Right lobe of liver (tissue), 4 donors: Measurements from ENCODE around the gene SIK2.

Experiments
- POLR2A ChIP-seq: fragments of 450-650 bp; IDR thresholded peaks from one replicate; pipeline ENCODE4 v1.6.1; 2017; ENCODE audit warnings: antibody characterized with exemption, mild to moderate bottlenecking
- TF ChIP-seq, protein P1 (sequence below), 4 donors: fragments of 200-600 bp in 3 of 4; fragments of 450-650 bp in 1 of 4; IDR thresholded peaks; one replicate each; pipeline versions ENCODE4 v1.5.1 to v1.8.0; 2016 to 2022; ENCODE audit warnings: antibody characterized with exemption in 4 of 4, mild to moderate bottlenecking in 2 of 4
- donor health status: DM: no; HTN: no; CAD: no.
- donor health status: DM: no; HTN: no; CAD: no.
- donor health status: DM: no; HTN: yes; CAD: no.

DNA sequence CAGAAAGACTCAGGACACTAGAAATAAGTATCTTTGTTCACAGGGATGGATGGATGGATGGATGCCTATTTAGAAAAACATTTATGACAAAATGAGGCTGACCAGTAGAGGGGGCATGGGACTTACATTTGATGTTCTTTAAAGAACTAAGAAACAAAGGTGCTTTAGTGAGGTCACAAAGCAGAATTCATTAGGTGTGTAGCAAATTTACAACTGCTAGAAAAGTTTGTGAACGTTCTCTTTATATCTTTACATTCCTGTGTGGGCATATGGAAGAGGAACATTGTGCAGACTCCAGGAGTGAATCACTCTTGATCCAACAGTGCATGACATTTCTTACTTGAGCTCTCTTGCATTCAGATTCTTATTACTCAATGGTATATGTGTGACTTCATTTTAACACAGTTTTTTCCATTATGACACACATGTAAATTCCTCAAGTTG is 15.8 kb upstream of the SIK2 start:
- TF ChIP-seq, protein P1, sequence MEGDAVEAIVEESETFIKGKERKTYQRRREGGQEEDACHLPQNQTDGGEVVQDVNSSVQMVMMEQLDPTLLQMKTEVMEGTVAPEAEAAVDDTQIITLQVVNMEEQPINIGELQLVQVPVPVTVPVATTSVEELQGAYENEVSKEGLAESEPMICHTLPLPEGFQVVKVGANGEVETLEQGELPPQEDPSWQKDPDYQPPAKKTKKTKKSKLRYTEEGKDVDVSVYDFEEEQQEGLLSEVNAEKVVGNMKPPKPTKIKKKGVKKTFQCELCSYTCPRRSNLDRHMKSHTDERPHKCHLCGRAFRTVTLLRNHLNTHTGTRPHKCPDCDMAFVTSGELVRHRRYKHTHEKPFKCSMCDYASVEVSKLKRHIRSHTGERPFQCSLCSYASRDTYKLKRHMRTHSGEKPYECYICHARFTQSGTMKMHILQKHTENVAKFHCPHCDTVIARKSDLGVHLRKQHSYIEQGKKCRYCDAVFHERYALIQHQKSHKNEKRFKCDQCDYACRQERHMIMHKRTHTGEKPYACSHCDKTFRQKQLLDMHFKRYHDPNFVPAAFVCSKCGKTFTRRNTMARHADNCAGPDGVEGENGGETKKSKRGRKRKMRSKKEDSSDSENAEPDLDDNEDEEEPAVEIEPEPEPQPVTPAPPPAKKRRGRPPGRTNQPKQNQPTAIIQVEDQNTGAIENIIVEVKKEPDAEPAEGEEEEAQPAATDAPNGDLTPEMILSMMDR (IDR thresholded peaks at IDR 0.05): peak; percentile 56 to 69 (median 56)
- no peak for TF ChIP-seq POLR2A
